RCC 7860 (cell line): ENCODE results near the gene NUDT14.

Experiments
- DNase-seq: peaks from one replicate; pipeline ENCODE4 v3.0.0-alpha.2; 2015; ENCODE audit warnings: low spot score
- FAIRE-seq: peaks from 2 replicates; lab custom pipeline; 2012; peaks lifted over from hg19 to GRCh38; lab: Jason Lieb, UNC

NUDT14 gene

DNA sequence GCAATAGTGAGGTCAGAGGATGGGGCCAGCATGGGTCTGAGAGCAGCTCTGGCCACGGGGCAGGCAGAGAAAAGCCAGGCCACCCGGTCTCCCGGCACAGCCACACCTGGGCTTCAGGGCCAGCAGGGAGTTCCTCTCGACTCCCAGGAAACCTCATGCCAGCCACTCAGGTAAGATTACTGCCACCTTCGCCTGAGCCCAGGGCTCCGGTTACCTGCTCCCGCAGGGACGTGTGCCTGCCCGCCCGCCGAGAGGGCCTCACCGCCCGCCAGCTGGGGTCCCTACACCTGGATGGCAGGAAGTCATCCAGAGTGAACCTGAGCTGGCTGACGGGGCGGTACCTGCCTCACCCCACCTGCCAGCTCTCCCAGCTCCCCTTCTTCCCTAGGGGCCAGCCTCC, 19.8 kb downstream of the NUDT14 start:
- DNase-seq (no peak), FAIRE-seq (no peak)

DNA sequence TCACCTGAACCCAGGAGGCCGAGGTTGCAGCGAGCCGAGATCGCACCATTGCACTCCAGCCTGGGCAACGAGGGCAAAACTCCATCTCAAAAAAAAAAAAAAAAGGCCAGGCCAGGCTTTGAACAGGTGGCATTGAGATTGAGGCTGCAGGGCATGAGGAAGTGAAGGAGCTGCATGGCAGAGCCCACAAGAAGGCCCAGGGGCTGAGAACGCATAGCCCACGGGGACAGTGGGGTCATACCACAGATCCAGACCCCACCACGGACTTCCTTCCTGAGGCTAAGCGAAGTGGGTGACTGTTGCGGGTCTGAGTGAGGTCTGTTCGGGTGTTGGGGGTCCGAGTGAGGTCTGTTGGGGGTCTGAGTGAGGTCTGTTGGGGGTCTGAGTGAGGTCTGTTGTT, 20.3 kb downstream of the NUDT14 start:
- DNase-seq = no peak
- FAIRE-seq = no peak

DNA sequence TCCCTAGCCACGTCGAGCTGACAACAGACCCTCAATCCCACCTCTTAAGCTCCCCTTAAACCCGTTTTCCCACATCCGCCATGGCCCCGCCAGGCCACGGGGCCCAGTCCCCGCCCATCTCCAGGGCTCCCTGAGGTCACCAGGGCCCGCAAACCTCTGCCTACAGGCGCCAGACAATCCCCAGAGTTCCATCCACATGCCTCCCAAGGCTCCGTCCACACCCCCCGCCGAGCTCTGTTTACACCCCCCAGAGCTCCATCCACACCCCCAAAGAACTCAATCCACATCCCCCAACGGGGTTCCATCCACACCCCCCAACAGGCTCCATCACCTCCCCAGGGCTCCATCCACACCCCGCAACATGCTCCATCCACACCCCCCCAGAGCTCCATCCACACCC, 21.8 kb downstream of the NUDT14 start:
- no peak for FAIRE-seq
- no peak for DNase-seq

DNA sequence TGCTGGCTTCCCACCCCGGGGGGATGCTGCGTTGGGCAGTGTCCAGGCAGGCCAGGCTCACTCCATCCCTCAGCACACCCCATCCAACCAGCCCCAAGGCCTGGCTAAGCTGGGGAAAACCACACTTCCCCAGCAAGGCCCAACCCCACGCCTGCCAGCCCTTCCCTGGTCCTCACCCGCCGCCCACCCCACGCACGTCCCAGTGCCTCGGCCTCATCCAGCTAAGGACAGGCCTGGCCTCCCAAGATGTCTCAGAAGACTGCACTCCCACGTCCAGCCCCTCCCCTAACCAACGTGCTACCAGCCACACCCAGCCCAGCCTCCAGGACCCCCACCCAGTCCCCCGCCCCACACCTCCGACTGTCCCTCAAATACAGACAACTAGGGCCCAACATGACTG, 22.3 kb downstream of the NUDT14 start:
- no peak for FAIRE-seq
- no peak for DNase-seq

DNA sequence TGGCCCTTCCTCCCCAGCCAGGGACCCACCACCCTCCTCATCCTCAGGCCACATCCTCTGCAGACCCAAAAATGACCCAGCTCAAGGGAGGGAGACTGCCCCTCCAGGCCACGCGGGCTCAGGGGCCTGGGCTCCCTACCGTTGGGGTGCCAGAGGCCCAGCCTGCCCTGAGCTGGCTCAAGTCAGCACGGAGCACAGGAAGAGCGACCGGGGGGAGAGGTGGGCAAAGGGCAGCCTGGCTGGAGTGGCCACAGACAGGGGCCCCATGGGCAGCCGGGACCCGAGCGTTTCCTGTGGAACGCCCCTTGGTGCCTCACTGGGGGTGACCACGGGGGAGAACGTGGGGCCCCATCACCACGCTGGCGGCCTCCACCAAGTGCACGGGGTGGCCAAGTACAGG, 23.2 kb downstream of the NUDT14 start:
- DNase-seq = no peak
- no peak for FAIRE-seq

DNA sequence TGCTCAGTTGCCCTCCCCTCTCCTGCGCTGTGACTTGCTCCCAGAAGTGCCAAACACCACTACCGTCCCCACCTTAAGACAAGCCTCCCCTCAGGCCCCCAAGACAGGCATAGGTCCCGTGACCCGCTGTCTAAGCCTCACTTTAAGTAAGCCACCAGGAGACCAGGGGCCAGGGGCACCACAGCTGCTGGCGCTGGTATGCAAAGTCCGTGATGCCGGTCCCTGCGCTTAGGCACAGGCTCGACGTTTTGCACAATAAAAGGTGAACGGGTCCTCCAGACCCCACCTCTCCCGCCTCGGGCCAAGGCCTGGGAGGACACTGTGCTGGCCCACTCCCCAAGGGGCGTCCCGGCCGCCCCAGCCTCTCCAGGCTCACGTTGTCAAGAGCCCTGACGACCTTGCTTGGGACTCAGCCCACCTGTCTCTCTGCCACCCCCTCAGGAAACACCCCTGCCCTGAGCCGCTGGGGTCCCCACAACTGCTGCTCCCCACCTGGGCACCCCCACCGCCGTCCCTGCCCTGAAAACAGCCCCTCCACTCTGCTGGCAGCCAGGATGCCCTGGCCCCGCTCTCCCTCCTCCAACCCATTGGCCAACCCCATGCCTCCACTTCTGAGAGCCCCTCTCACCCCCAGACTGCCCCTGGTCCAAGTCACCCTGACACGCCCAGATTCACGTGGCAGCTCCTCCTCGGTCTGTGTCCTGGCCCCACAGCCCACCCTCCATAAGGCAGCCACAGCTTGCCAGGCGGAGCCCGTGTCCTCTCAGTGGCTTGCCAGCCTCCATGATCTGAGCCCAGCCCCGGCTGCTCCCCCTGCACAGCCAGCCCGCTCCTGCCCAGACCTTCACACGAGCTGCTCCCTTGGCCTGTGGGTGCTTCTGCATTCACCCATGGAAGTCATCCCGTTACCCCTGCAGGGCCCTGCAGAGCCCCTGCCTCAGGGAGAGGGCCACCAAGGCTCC, 24.4 kb downstream of the NUDT14 start:
- FAIRE-seq = no peak

DNA sequence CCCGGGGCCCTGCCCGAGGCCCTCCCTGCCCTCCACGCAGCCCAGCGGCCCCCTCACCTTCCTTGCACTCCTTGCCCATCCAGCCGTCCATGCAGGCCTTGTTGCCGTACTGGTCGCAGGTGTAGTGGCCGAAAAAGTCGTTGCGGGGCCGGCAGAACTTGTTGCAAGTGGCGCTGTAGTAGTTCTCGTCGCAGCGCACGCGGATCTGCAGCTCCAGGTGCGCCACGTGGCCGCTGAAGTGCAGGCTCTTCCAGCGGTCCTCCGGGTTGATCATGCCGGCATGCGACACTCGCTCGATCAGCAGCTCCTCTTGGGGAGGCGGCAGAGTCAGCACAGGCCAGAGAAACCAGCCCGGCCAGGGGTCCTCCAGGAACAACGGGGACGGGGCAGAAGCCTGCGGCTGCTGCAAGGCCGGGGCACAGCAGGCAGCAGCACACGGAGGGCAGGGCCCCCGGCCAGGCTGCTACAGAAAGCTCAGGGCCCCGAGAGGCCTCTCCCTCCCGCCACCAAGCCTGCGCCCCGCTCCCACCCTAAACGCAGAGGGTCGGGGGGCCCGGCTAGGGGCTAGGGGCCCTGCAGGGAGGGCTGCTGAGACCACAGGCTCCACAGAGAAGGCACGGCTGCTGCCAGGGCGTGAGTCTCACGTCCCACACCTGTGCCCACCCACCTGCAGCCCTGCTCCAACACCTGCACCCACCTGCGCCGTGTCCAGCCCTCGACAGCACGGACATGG, 25.3 kb downstream of the NUDT14 start:
- FAIRE-seq = no peak

More for the DNA sequence above, 24.4 kb downstream of the NUDT14 start:
- no peak for DNase-seq

DNA sequence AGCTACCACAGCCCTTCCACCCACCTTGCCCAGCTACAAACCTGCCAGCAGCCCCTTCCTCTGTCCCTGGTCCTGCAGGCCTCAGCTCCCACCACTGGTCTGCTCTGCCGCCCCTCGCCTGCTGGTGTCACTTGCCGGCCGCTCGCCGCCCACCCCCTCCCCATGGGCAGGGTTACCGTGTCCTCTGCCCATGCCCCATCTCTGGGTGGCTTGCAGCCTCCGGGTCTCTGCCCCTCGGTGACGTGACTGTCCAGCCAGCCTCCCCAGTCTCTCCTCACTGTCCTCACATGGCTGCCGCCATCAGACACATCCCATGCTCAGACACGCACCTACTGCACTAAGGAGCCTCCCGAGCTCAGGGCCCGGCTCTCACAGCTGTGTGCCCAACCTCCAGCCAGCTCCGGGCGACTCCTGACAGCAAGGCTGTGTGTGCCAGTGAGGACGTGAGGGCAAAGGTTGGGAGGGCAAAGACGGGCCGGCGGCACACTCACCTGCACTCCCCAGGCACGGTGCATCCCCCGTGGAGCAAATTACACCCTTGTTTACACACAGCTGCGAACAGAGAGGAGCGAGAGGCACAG, 26.0 kb downstream of the NUDT14 start:
- DNase-seq = no peak
- no peak for FAIRE-seq

More for the DNA sequence above, 25.3 kb downstream of the NUDT14 start:
- DNase-seq = no peak

DNA sequence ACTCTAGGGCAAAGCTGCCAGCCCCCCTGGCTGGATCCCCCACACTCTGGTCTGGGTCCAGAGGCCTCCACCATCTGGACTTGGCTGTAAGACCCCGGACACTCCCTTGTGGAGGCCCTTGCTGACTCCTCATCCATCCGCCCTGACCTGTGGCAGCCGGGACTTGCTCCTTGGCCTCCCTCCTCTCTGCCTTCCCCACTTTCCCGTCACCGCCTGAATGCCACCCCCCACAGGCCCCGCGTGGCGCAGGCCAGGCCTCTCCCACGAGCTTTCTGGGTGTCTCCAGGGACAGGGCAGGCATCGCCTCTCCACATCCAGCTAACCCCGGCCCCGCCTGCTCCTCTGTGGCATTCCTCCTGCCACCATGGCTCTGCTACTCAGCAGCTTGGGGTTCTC, 26.6 kb downstream of the NUDT14 start:
- FAIRE-seq (no peak), DNase-seq (no peak)

DNA sequence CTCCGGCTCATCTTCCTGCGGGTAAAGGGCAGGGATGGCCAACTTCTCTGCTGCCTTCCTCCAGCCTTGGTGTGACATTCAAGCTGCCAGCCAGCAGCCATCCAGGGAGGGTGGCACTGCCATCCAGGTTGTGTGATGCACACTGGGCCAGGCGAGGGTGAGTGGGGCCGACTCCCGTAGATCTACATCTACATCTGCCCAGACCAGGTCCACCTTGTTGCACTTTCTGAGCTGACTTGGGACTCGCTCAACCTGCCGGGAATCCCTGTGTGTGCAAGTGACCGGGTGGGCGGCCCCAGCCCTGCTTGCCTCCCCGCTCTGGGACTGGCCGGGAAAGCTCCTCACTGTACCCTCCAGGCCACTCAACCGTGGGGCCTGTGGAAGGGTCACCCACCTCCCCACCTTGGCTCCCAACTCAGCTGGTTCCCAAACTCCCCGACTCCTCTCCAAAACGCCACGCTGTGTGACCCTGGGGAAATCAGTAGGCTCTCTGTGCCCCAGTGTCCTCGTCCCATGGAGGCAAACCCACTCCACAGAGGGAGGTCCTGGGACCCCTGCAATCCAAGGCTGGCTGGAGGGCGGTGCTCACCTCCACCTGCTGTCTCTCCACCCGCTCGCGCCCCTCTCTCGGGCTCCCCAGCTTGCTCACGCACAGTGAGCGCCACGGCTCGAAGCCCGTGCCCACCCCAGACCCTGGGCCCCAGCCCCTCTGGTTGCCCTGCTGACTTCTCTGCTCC, 27.2 kb downstream of the NUDT14 start:
- FAIRE-seq = no peak

DNA sequence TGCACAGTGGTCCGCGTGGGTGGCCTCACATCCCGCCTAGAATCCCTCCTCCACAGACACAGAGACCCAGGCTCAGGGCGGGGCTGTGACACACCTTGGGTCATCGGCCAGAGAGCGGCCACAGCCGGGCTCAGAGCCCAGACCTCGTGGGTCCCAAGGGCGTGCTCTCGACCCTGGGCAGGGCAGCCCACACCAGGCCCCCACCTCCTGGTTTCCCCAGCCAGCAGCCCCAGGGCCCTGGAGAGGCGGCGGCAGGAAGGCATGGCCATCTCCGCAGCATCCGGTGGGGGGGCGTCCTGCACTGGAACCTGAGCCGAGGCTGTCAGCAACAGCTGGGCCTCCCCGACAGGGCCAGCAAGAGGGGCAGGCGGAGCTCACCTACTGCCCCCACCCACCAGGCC, 27.8 kb downstream of the NUDT14 start:
- FAIRE-seq = no peak
- DNase-seq = no peak

More for the DNA sequence above, 27.2 kb downstream of the NUDT14 start:
- DNase-seq = no peak

DNA sequence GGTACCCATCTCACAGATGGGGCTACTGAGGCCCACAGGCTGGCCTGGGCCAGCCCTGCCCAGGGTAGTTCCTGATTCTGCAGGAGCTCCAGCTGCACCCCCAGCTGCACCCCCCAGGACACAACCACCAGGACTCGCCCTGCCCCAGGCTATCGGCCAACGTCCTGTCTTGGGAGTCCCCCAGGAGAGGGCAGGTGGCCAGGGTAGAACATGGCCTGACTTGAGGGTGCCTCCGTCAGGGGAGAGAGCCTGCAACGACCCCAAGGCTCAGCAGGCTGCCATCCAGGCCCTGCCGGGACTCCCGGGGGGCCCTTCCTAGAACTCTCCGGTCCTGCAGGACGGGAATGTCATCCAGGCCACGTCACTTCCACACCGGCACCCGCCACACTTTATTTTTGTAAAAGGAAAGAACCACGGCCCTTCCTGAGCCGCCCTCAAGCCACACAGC, 28.3 kb downstream of the NUDT14 start:
- FAIRE-seq (no peak), DNase-seq (no peak)

DNA sequence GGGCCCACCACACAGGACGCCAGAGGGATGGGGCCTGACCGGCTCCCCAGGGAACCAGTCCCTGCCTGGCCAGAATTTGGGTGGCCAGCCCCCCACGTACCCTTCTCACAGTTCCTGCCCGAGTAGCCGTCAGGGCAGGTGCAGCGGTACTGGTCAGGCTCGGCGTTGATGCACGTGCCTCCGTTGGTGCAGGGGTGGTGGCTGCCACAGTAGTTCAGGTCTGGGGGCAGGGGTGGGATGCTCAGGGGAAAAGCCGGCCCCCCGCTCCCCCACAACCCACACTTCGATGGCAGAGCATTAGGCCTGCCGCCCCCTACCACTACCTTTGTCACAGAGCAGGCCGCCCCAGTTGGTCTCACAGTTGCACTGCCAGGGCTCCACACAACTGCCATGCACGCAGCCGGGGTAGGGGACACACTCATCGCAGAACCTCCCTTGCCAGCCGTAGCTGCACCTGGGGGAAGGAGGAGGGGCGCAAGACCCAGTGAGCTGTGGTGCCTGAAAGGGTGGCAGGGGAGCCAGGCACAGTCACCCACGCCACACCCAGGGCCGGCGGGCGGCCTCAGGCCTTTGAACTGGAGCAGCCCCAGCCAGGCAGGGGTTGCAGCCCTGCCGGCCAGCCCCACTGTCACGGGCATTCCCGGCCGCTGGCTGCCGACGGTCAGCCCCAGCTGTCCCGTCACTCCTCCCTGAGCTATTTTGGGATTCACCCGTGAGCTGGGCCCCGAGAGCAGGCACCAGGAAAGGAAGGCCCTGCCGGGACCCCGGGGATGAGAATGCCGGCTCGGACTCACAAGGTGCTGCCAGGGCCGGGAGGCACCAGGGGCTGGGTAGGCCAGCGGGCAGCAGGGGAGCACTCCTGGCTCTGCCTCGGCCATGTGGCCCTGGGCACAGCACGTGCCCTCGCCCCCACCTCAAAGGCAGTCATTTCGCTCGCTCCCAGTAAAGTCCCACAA, 29.0 kb downstream of the NUDT14 start:
- FAIRE-seq (no peak), DNase-seq (no peak)

DNA sequence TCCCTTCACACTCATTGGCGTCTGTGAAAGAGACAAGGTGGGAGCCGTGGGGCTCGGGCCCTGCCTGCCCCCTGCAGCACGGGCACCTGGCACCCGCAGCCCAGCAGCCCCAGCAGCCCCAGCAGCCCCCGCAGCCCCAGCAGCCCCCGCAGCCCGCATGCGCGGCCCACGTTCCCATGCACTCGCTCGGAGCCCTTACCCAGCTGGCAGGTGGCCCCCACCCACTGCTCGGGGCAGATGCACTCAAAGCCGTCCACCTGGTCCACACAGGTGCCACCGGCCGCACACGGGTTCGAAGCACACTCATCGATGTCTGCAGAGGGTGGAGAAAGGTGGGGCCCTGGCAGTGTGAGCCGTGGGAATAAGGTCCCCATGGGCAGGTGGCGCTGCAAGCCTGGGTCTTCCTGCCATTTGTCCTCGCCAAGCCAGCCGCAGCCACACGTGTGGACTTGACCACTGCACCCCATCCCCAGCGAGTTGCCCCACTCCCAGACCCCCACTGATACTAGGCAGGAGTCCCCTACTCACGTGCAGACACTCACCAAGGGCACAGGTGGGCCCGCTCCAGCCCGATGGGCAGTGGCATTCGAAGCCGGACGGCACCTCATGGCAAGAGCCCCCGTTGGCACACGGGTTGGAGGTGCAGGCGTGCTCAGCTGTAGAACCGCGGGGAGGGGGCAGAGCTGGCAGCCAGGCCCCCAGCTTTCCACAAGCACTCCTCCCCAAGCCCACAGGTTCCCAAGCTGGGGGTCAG, 29.9 kb downstream of the NUDT14 start:
- DNase-seq (no peak), FAIRE-seq (no peak)

DNA sequence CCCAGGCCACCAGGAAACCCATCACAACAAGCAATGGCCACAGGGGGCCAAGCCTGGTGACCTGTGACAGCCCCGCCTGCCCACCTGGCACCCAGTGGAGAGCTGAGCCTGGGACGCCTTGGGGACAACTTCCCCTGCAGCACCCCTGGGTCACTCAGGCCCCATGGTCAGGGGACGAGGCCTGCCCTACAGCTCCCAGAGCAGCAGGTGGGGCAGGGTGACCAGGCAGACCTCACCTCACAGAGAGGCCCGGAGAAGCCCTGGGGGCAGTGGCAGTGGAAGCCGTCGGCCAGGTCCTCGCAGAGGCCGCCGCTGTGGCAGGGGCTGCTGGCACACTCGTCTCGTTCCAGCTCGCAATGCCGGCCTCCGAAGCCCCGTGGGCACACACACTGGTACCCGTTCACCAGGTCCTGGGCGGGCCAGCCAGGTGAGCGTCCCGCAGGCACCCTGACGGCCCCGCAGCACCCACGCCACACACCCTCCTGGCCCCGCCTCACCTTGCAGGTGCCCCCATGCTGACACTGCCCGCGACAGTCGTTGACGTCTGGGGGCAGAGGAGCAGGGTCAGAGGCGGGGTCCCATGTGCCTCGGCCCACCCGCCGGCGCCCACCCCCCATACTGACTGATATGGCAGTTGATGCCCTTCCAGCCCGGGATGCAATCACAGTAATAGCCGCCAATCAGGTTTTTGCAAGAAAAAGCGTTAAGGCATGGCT, 30.6 kb downstream of the NUDT14 start:
- DNase-seq (no peak), FAIRE-seq (no peak)

DNA sequence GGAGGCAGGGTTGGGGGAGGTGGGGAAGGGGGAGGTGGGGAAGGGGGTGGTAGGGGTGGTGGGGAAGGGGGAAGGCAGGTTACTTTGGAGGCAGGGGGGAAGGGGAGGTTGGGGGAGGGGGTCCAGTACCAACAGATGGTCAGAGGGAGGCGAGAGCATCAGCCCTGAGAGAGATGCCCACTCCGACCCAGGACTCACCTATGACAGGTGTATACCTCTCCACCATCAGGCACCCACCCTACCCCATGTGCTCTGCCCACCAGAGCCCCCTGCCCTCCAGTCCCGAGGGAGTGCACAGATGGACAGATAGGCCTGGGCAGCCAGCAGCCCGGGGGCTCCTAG, 31.1 kb downstream of the NUDT14 start:
- DNase-seq (no peak), FAIRE-seq (no peak)

DNA sequence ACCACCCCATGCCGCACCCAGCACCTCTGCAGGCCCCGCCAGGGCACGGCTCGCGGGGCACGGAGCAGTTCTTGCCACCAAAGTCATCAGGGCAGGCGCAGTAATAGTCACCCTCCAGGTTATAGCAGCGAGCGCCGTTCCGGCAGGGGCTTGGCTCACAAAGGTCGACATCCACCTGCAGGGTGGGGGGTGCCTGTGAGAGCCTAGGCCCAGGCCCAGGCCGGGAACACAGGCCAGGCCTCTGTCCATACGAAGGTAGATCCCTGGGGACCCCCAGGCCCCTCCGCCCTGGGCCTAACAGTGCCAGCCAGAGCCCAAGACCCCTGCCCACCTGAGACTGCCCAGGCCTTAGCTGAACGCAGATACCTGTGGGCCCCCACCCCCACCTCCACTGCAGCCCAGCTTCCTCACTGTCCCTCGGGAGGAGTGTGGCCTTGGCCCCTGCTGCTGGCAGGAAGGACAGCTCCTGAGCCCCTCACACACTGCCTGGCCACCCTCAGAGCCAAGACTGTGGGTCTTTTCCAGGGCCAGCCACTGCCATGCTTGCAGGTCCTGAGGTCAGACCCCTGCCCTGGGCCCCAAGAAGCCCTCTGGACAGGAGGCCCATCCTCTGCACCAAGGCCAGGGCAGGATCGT, 31.8 kb downstream of the NUDT14 start:
- DNase-seq (no peak), FAIRE-seq (no peak)

DNA sequence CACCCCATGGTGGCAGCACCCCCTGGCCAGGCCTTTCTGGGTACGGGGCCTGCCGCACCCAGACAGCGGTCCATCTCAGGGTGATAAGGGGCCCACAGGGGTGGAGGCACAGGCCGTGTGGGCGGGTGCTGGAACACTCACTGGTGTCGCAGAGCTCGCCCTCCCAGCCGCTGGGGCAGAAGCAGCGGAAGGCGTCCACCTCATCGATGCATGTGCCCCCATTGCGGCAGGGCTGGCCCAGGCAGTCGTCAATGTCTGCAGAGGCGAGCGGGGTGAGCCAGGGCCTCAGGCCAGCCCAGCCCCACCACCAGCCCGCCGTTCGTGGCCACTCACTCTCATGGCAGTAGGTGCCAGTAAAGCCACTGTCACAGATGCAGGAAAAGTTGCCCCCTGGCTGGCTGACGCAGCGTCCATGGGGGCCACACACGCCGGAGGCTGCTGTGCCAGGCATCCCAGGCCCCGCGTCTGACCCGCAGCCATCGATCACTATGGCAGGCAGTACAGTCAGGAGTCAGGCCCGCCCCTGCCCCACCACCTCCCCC, 32.4 kb downstream of the NUDT14 start:
- FAIRE-seq (no peak), DNase-seq (no peak)
